Fibroblast of lung (primary cell): ENCODE data around the gene CALR3. TPM values are rescaled to one million over a fixed set of nuclear protein-coding genes. Genes with fewer than 3 reads are reported as not detected.
"Not testable (repeated sequence)": the region's sequence is repeated elsewhere in the genome, so short reads cannot be mapped to it uniquely, and the experiment has no call there.

ENCODE experiments used
- DNase-seq, 2 donors: peaks; one replicate each; pipeline versions ENCODE4 v3.0.0 to v3.0.0-alpha.2; 2010; ENCODE audit warnings: low read depth in 2 of 2
- H2AFZ ChIP-seq: 2 replicates; pipeline ENCODE4 v1.5.1; 2012; ENCODE audit warnings: low read length, control low read depth, inconsistent platforms
- H3K27ac ChIP-seq: 2 replicates; pipeline ENCODE4 v1.5.1; 2011; ENCODE audit warnings: low read length, control low read depth; ENCODE audit not compliant: insufficient read depth
- H3K27me3 ChIP-seq: 2 replicates; pipeline ENCODE4 v1.5.1; 2011; ENCODE audit warnings: mild to moderate bottlenecking, low read length; ENCODE audit not compliant: control insufficient read depth, insufficient read depth
- H3K36me3 ChIP-seq: 2 replicates; pipeline ENCODE4 v1.5.1; 2011; ENCODE audit warnings: low read length; ENCODE audit not compliant: control insufficient read depth, insufficient read depth
- H3K4me1 ChIP-seq: 2 replicates; pipeline ENCODE4 v1.5.1; 2011; ENCODE audit warnings: low read length; ENCODE audit not compliant: control insufficient read depth, insufficient read depth; ENCODE audit errors: extremely low read depth
- H3K4me2 ChIP-seq: 2 replicates; pipeline ENCODE4 v1.5.1; 2011; ENCODE audit warnings: low read length, control low read depth; ENCODE audit not compliant: insufficient read depth; ENCODE audit errors: extremely low read depth
- H3K4me3 ChIP-seq, 4 experiments: fragments of 200-600 bp in 1 of 4; sonication (generic) in 1 of 4; replicated peaks in 1 of 4; 2 replicates each; pipeline ENCODE4 v1.5.1; 2011 to 2016; ENCODE audit warnings: low read length in 4 of 4, low read depth in 3 of 4, mild to moderate bottlenecking in 3 of 4, control low read depth in 2 of 4, inconsistent platforms in 1 of 4, mixed read lengths in 1 of 4; ENCODE audit not compliant: insufficient read depth in 1 of 4; ENCODE audit errors: control extremely low read depth in 1 of 4
- H3K79me2 ChIP-seq: 2 replicates; pipeline ENCODE4 v1.5.1; 2012; ENCODE audit warnings: mild to moderate bottlenecking, low read length, inconsistent platforms; ENCODE audit not compliant: control insufficient read depth, insufficient read depth
- H3K9ac ChIP-seq: 2 replicates; pipeline ENCODE4 v1.5.1; 2011; ENCODE audit warnings: mild to moderate bottlenecking, low read length, control low read depth; ENCODE audit not compliant: insufficient read depth
- H3K9me3 ChIP-seq: 2 replicates; pipeline ENCODE4 v1.5.1; 2012; ENCODE audit warnings: low read depth, low read length; ENCODE audit not compliant: control insufficient read depth, insufficient read depth
- H4K20me1 ChIP-seq: 2 replicates; pipeline ENCODE4 v1.5.1; 2011; ENCODE audit warnings: low read length; ENCODE audit not compliant: control insufficient read depth, insufficient read depth; ENCODE audit errors: extremely low read depth
- EZH2 ChIP-seq: IDR thresholded peaks from 2 replicates; pipeline ENCODE4 v1.5.1; 2012; ENCODE audit warnings: low read length, control low read depth, mild to moderate bottlenecking; ENCODE audit errors: missing control alignments
- polyA minus RNA-seq: library from RNA; depleted of rRNA, polyadenylated mRNA; stranded (reverse); fragments of >200 nt; gene quantifications from 2 replicates; pipeline ENCODE4 v1.2.3, GENCODE V29; 2011; ENCODE audit warnings: low replicate concordance
- polyA plus RNA-seq, 2 donors: library from polyadenylated mRNA; depleted of rRNA in 1 of 2; stranded (reverse) in 1 of 2; unstranded in 1 of 2; fragments of >200 nt; gene quantifications; 2 replicates each; pipeline ENCODE4 v1.2.1, GENCODE V29; 2011 to 2012; ENCODE audit warnings: missing spikeins in 1 of 2
- total RNA-seq: library from RNA; depleted of rRNA; stranded (reverse); fragments of >200 nt; gene quantifications from 2 replicates; pipeline ENCODE4 v1.2.1, GENCODE V29; 2014
- TF ChIP-seq, protein P1 (sequence below), 2 donors: IDR thresholded peaks in 1 of 2; conservative IDR thresholded peaks in 1 of 2; 1 replicate in 1 of 2; 2 replicates in 1 of 2; pipeline ENCODE4 v1.5.1; 2011 to 2012; ENCODE audit warnings: low read length in 2 of 2, control low read depth in 1 of 2, inconsistent platforms in 1 of 2, low read depth in 1 of 2, mild to moderate bottlenecking in 1 of 2

Gene CALR3
- not detected in 2 replicates for total RNA-seq
- 0.10 TPM in 1 of 2 replicates, not detected in the other for polyA plus RNA-seq
- not detected in 2 replicates for polyA plus RNA-seq (2012)
- not detected in 2 replicates for polyA minus RNA-seq

GRCh38 chr19:16495982-16496612 lies at the start of gene CALR3, which contains the start of gene C19orf44:
Gene CALR3, minus strand, starts transcription at chr19:16496167. Its CDS starts 38 bp downstream, at chr19:16496129.
Gene C19orf44, plus strand, starts transcription at chr19:16496394. Its CDS starts 4,399 bp downstream, at chr19:16500793.
- H3K4me1 ChIP-seq = no peaks in the 10 kb centered on the region
- H3K9me3 ChIP-seq = no peaks in the 10 kb centered on the region
- H3K36me3 ChIP-seq = no peaks in the 10 kb centered on the region
- DNase-seq = peak; percentile 98
- TF ChIP-seq, protein P1, sequence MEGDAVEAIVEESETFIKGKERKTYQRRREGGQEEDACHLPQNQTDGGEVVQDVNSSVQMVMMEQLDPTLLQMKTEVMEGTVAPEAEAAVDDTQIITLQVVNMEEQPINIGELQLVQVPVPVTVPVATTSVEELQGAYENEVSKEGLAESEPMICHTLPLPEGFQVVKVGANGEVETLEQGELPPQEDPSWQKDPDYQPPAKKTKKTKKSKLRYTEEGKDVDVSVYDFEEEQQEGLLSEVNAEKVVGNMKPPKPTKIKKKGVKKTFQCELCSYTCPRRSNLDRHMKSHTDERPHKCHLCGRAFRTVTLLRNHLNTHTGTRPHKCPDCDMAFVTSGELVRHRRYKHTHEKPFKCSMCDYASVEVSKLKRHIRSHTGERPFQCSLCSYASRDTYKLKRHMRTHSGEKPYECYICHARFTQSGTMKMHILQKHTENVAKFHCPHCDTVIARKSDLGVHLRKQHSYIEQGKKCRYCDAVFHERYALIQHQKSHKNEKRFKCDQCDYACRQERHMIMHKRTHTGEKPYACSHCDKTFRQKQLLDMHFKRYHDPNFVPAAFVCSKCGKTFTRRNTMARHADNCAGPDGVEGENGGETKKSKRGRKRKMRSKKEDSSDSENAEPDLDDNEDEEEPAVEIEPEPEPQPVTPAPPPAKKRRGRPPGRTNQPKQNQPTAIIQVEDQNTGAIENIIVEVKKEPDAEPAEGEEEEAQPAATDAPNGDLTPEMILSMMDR (conservative IDR thresholded peaks at IDR 0.05 in 1 of 2, IDR thresholded peaks at IDR 0.05 in 1 of 2; ENCODE audit: low read depth in 1 of 2, low read length in 2 of 2) = no peak
- no peak for TF ChIP-seq EZH2
- peak within 1 kb of the TSS; percentile 92 for H2AFZ ChIP-seq
- peak within 1 kb of the TSS; percentile 78 for H3K9ac ChIP-seq
- H3K27ac ChIP-seq = peak within 1 kb of the TSS; percentile 91
- no peaks in the 10 kb centered on the region for H3K27me3 ChIP-seq
- H3K4me3 ChIP-seq = peak within 1 kb of the TSS; percentile 70 to 90 (median 82)
- peaks cover 3% of the 10 kb centered on the region for H3K79me2 ChIP-seq
- H3K4me2 ChIP-seq = peak within 1 kb of the TSS; percentile 90
- no peaks in the 10 kb centered on the region for H4K20me1 ChIP-seq

- Histone ChIP-seq H2AFZ (no peak overlapping the region), H3K79me2 (peaks cover 37% of the 10 kb centered on the region), H3K4me2 (no peak overlapping the region), H3K4me1 (peaks cover 6% of the 10 kb centered on the region), H3K9ac (no peak overlapping the region), H3K36me3 (peaks cover 2% of the 10 kb centered on the region), H3K27ac (no peak overlapping the region), H3K9me3 (no peaks in the 10 kb centered on the region), H3K4me3 (no peak overlapping the region), H4K20me1 (no peaks in the 10 kb centered on the region), H3K27me3 (no peaks in the 10 kb centered on the region)
- DNase-seq = no peak
- no peak for TF ChIP-seq EZH2
- TF ChIP-seq, protein P1 (conservative IDR thresholded peaks at IDR 0.05 in 1 of 2, IDR thresholded peaks at IDR 0.05 in 1 of 2; ENCODE audit: low read depth in 1 of 2, low read length in 2 of 2) = no peak
These were observed 48.7 kb upstream of the CALR3 start for GRCh38 chr19:16544473-16545231.

DNA sequence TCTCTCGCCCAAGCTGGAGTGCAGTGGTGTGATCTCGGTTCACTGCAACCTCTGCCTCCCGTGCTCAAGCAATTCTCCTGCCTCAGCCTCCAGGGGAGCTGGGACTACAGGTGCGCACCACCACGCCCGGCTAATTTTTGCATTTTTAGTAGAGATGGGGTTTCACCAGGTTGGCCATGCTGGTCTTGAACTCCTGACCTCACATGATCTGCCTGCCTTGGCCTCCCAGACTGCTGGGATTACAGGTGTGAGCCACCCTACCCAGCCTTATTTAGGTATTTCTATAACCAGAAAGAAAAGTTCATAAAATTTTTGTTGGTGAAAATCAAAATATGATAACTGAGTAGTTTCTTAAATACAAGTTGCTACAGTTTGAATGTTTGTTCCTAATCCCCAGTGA lies 47.8 kb upstream of the CALR3 start:
- H3K9me3 ChIP-seq, H3K27ac ChIP-seq, H3K36me3 ChIP-seq, H2AFZ ChIP-seq, H3K9ac ChIP-seq, H4K20me1 ChIP-seq, H3K4me1 ChIP-seq, H3K27me3 ChIP-seq, DNase-seq: not testable (repeated sequence)
- H3K4me2 ChIP-seq = peak overlapping the region; percentile 55
- peak overlapping the region in 3 of 4 experiments; percentile 65 to 90 (median 87) for H3K4me3 ChIP-seq
- H3K79me2 ChIP-seq = peaks cover 44% of the 10 kb centered on the region
